ENCODE measurements around the gene BEAN1. TPM values are rescaled to one million over a fixed set of nuclear protein-coding genes. Genes with fewer than 3 reads are reported as not detected.

Gene BEAN1
- total and polyA plus RNA-seq, 2 experiments from 2014 or later = 0.07 to 0.10 TPM

- no peak overlapping the region for H3K4me2 ChIP-seq
- H3K79me2 ChIP-seq (replicated peaks; ENCODE audit: insufficient read depth) = no peaks in the 10 kb centered on the region
- H3K4me3 ChIP-seq = no peak overlapping the region
- H2AFZ ChIP-seq = no peak overlapping the region
- DNase-seq (ENCODE audit: low spot score) (no peak), ATAC-seq (no peak)
- no peaks in the 10 kb centered on the region for H3K9me2 ChIP-seq (ENCODE audit: insufficient read depth)
- no peaks in the 10 kb centered on the region for H3K36me3 ChIP-seq (ENCODE audit: insufficient read depth)
- Mint-ChIP-seq H3K4me1 (peaks cover 7% of the 10 kb centered on the region; the same call in 2 of the 3 replicates), H3K9me3 (no peaks in the 10 kb centered on the region; the same call in 2 of the 3 replicates), H3K27ac (no peak overlapping the region), H3K36me3 (ENCODE audit: low read depth) (no peaks in the 10 kb centered on the region), H3K27me3 (ENCODE audit: insufficient read depth, low read depth, poor library complexity) (peaks cover 9% of the 10 kb centered on the region), H3K4me3 (no peak overlapping the region)
- H3F3A ChIP-seq (replicated peaks; ENCODE audit: low read depth) = no peaks in the 10 kb centered on the region
- no peaks in the 10 kb centered on the region for H3K27me3 ChIP-seq (ENCODE audit: insufficient read depth)
- TF ChIP-seq ZNF331 (CRISPR knock-in tag; IDR thresholded peaks at IDR 0.05; ENCODE audit: low read depth) (no peak), EZH2phosphoT487 (IDR thresholded peaks at IDR 0.05; ENCODE audit: unreplicated experiment) (no peak)
- H3K4me1 ChIP-seq (ENCODE audit: insufficient read depth) = no peaks in the 10 kb centered on the region
- no peaks in the 10 kb centered on the region for H4K20me1 ChIP-seq (replicated peaks; ENCODE audit: insufficient read depth)
- H3K27ac ChIP-seq (ENCODE audit: low read depth) = no peak overlapping the region
Observed at GRCh38 chr16:66387817-66388332, 39.2 kb upstream of the BEAN1 start.

- Histone ChIP-seq H2AFZ (no peak overlapping the region), H3K36me3 (ENCODE audit: insufficient read depth) (no peaks in the 10 kb centered on the region), H3K9me2 (ENCODE audit: insufficient read depth) (no peaks in the 10 kb centered on the region), H3F3A (replicated peaks; ENCODE audit: low read depth) (no peaks in the 10 kb centered on the region), H3K4me3 (no peak overlapping the region), H3K79me2 (replicated peaks; ENCODE audit: insufficient read depth) (no peaks in the 10 kb centered on the region), H3K27me3 (ENCODE audit: insufficient read depth) (no peaks in the 10 kb centered on the region), H4K20me1 (replicated peaks; ENCODE audit: insufficient read depth) (no peaks in the 10 kb centered on the region), H3K4me2 (no peak overlapping the region), H3K4me1 (ENCODE audit: insufficient read depth) (no peaks in the 10 kb centered on the region), H3K27ac (ENCODE audit: low read depth) (no peak overlapping the region)
- no peak overlapping the region for H3K4me3 Mint-ChIP-seq
- H3K4me1 Mint-ChIP-seq = 0 out of 3 replicates have a peak, but pooled peaks cover under 1% of the 10 kb centered on the region
- H3K27me3 Mint-ChIP-seq (ENCODE audit: insufficient read depth, low read depth, poor library complexity) = peaks cover 9% of the 10 kb centered on the region
- no peaks in the 10 kb centered on the region for H3K36me3 Mint-ChIP-seq (ENCODE audit: low read depth)
- DNase-seq (ENCODE audit: low spot score) (no peak), ATAC-seq (no peak)
- no peaks in the 10 kb centered on the region; the same call in 2 of the 3 replicates for H3K9me3 Mint-ChIP-seq
- no peak overlapping the region for H3K27ac Mint-ChIP-seq
- TF ChIP-seq REST (IDR thresholded peaks at IDR 0.05; ENCODE audit: unreplicated experiment) (no peak), CREB1 (CRISPR knock-in tag; IDR thresholded peaks at IDR 0.05; ENCODE audit: low read depth) (no peak), NANOG (IDR thresholded peaks at IDR 0.05; ENCODE audit: borderline replicate concordance) (no peak), JUNB (IDR thresholded peaks at IDR 0.05; ENCODE audit: unreplicated experiment) (no peak), CTCF (conservative IDR thresholded peaks at IDR 0.05; ENCODE audit: low read depth in 2 of 2) (no peak), EZH2phosphoT487 (IDR thresholded peaks at IDR 0.05; ENCODE audit: unreplicated experiment) (no peak), ZNF114 (CRISPR knock-in tag; IDR thresholded peaks at IDR 0.05) (no peak), STAT1 (IDR thresholded peaks at IDR 0.05; ENCODE audit: unreplicated experiment) (no peak), EZH2 (IDR thresholded peaks at IDR 0.05; ENCODE audit: low read depth, unreplicated experiment) (no peak), ZNF331 (CRISPR knock-in tag; IDR thresholded peaks at IDR 0.05; ENCODE audit: low read depth) (no peak), POLR2AphosphoS5 (IDR thresholded peaks at IDR 0.05; ENCODE audit: low read depth) (no peak)
Observed at GRCh38 chr16:66388350-66389139, 38.5 kb upstream of the BEAN1 start.

Measured in GM23338 (cell line).